GM15510 (cell line): ENCODE data around the gene CHST8.

Experiments used
- POLR2A ChIP-seq: IDR thresholded peaks from 3 replicates; pipeline ENCODE4 v1.6.1; 2011; ENCODE audit warnings: borderline replicate concordance; ENCODE audit not compliant: insufficient read length; ENCODE audit errors: extremely low read depth

Gene CHST8

DNA sequence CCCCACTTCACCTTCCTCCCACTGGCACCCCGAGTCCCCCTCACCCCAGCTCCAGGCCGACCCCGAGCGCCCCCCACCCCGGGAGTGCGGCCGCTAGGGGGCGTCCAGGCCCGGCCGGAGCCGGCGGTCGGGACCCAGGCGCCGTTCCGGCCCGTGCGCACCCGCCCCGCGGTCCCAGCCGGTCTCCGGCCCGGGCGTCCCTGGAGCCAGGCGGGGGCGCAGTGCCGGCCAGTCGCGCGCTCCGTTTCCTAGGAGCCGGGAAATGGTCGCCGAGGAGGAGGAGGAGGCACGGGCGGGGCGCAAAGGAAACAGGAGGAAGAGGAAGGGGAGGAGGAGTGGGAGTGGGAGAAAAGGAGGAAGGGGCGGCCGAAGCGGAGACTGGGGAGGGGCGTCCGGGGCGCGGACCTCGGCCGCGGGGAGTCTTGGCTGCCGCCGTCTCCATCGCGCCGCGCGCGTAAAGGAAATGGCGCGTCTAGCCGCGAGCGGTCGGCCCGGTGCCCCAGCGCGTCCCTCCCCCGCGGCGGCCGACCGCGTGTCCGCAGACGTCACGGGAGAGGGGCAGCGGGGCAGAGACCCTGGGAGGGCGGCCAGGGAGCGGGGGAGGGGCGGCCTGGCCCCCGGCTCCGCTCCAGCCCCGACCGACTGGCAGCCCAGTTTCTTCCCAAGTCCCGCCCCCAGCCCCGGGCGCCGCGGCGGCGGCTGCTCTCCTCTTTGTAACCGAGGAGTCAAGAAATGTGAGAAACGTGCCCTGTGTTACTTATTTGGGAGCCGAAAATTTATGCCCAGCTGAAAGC is 173.8 kb downstream of the CHST8 start:
- no peak for TF ChIP-seq POLR2A

DNA sequence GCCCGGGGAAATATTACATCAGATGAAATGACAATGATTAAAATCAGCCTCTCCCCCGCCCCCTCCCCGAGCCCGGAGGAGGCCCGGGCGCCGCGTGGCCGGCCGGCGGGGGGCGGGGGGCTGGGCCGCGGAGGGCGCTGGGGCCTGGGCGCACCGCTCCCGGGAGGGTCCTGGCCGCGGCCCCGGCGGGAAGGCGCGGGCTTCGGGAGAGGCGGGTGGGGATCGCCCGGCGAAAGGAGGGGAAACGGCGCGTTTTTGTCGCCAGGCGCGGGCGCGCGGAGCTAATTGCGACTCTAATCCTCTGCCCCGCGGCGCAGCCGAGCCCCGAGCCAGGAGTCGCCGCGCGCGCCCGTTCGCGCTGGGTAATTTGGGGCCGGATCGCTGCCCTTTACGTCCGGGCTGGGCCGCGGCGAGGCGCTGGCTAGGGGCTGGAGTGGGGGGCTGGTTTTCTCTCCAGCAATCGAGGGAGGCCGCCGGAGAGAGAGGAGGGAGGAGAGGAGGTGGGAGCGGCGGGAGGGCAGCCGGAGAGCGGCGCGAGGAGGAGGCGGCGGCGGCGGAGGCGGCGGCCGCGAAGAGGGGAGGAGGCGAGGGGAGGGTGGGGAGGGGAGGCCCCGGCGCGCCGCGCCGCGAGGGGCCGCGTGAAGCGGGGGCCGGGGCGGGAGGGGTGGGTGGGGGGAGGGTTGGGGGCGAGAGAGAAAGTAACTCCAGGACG is 174.6 kb downstream of the CHST8 start, which contains the start of gene KCTD15:
Gene KCTD15 (plus strand): TSS at position 707 of the 712 bp plus-strand sequence. CDS start 3,585 bp downstream, outside the sequence.
- no peak for TF ChIP-seq POLR2A

DNA sequence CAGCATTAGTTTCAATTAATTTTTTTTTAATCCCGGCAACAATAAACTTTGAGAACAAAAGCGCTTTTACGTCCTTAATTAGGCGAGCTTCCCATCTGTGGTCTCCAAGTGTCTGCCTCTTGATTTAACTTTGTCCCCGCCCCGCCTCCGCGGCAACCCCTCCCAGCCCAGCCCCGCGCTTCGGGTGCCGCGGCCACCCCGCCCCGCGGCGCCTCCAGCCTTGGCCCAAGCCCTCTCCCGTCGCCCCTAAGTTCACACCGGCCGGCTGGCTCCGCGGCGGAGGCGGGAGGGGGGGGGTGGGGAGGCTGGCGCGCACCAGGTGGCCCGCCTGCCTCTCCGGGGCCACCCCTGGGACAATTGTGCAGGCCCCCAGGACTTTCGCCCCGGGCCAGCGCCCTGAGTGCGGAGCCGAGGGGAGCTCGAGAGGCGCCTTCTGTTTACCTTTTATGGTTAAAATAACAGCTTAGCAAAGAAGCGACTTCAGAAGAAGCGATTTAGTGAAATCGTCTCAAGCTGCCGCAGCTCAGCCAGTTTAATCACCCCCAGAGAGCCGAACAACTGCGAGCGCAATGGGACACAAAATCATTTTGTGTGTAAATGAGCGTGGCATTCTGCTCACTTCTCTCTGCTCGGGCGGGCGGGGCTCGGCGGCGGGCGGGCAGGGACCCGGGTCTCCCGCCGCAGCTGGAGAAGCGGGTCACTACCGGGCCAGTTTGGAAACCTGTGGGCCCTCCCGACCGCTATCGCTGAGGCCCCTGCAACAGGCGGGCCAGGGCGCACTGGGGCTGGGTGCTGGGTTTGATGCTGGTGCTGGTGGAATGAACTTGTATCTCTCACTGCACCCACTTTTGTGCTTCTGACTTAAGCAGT is 176.3 kb downstream of the CHST8 start:
- TF ChIP-seq POLR2A, result no peak

DNA sequence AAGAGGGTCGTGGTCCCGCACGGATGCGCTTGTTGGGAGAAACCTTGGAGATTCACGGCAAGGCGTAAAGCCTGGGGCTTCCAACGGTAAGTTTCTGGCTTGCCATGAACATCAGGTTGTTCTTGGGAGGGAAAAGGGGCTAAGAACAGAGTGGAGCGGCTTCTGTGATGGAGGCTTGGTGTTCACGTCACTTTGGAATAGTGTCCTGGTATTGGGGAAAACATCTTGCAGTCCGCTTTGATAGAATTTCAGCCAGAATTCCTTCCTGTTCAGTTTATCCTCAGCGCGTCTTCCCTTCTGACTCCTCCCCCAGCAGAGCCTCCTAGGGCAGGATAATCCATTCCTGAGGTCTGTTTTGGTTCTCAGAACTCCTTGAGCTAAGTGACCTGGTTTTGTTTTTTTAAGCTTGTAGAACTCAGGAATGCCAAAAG is 176.9 kb downstream of the CHST8 start:
- no peak for TF ChIP-seq POLR2A

DNA sequence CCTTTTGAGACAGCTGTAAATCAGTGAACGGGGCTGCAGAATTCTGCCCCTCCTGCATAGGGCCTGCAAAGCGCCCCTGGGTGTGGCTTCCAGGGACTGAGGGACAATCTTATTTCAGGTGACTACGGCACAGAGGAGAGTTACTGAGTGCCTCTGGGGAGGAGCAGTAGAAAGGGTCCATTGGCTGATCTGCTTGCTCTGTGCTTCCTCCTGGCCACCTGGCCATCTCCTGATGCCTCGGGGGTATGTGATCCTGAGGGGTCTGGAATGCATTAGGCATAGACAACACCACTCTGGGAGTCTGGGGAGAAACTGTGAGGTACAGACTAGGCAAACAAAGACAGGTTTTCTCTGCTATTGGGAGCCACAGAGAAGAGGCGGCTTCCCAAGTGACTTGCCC is 177.7 kb downstream of the CHST8 start:
- no peak for TF ChIP-seq POLR2A

DNA sequence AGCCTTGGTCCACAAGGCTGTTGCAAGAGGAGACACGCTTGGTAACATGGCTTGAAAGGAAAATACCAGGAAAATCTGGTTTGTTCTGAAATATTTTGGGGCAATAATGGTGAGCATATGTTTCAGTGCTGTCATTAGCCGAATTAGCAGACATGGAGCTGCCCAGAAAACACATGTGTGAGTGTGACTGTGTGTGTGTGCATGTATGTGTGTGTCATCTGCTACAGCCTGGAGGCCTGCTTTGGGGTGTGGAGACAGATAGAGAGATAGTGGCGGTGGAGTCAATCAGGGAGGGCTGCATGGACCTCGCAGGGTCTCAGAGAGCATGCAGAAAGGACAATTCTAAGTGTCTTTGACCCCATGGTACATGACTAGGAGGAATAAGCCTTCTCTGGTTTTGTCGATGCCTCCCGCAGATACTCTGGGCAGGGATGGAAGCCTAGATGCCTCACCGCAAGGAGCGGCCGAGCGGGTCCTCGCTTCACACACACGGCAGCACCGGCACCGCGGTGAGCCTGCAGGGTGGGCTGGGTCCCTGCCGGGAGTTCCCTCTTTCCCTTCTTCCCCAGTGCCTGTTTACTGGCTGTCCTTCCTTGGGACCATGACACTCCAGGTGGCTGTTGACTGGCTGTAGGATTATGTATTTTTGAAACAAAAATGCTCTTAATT is 178.4 kb downstream of the CHST8 start:
- no peak for TF ChIP-seq POLR2A

DNA sequence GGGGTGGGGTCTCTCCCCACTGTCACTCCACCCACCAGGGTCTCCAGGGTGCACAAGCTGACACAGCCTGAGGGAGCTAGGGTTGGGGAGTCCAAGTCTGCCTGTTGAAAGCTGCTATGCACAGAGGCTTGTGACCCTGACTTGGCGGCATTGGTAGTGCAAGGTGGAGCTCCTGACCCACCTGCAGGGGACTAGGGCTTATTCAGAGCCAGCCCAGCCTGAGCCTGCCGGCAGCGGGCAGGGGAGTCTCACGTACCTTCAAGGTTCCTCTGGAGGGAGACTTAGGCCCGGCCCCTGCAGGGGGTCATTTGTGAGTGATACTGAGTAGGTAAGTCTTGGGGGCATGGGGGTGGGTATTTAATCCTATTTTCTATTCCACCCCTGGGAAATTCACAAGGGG is 179.7 kb downstream of the CHST8 start:
- TF ChIP-seq POLR2A, result no peak

DNA sequence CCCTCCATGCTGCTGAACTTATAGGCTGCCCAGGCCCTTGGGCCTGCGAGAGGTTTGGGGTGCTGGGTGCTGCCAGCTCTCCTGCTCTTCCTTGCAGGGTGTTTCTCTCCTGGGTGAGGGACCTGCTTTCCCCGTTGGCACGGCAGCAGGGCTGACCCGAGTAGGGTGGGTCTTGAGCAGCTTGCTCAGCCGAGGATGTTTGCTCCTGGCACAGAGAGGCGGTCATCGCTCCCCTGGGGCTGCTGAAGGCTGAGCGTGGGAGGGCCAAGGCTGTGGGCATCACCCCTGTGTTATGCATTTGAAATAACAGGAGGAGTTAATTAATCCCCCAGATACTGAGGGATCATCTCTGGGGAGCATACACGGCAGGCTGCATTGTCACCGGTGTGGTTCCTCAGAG is 180.2 kb downstream of the CHST8 start:
- TF ChIP-seq POLR2A, result no peak

DNA sequence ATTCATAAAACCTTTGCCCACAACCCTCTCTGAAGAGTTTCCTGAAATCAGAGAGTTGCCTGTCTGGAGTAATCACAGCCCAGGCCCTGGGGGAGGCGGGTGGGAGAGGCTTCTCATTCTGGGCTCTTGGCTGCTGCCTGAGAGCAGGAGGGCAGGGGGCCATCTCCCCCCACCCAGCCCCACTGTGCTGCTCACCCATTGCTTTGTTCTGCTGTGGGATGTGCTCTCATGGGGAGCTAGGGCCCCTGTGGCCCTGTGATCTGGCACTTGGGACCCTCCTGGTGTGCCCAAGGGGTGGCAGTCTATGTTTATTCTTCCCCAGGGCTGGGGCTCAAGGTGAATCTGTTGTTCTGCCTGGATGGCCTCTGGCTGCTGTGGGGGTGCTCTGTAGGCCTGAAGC is 181.0 kb downstream of the CHST8 start:
- TF ChIP-seq POLR2A, result no peak

DNA sequence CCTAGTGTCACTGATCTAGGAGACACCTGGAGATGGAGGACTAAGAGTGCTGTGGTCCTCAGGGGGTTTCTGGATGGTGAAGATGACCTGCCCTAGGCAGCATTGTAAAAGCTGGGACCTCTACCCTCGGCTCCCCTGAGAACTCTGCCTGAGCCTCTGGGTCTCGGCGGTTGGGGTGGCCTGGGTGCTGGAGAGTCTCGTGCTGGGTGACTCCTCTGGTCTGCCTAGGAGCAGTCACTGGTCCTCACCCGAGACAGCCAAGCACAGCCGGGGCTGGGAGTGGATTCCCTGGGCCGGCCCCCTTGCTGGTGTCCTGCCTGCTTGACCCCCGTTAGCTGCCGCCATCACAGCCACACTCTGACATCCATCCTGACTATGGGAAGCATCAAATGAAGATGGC is 181.6 kb downstream of the CHST8 start:
- no peak for TF ChIP-seq POLR2A

DNA sequence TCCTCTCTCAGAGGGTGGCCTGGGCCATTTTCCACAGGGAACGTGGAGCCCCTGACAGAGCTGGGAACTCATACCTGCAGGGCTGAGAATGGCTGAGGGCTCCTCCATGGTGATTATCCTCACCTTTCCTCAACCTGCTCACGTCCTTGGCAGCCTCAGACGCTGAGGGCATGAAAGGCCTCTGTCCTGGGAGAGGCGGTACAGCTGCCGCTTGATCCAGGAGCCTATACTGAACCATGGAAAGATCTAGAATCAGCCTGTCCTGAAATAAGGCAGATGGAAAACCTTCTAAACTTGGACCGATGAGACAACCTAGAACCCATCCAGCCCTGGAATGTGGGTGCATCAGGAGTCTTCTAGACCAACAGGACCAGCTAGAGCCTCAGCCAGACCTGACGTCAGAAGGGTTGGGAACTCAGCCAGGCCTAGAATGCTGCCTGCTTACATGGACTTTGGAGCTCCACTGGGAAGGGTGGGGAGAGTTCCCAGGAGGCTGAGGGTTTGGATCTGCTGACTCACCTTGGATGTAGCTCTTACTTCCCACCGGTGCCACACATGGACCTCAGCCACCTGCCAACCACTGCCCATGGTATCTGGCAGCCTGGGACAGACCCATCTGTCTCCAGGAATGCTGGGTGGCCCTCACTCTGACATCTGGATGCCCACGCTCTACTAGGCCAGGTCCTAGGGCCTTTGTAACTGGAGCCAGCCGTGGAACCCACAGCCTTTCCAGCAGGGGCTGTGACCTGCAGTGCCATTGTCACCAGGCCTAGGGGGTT is 182.5 kb downstream of the CHST8 start:
- TF ChIP-seq POLR2A, result no peak

DNA sequence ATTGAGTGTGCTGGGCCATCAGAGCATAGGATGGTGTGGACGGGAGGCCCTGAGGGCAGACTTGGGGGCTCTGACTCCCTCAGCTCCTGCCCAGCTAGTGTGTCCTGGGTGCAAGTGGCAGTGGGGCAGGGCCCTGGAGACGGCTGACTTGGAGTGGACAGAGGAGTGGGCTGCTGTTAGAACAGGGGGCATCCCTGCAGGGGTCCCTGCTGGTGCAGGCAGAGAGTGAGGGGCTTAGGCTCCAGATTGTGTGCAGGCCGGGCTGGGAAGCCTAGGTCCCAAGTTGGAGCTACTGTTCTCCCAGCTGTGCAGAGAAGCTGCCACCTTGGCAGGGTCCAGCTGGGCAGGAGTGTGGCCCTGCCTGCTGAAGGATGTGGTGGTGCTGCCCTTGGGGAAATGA is 183.6 kb downstream of the CHST8 start:
- TF ChIP-seq POLR2A, result no peak

DNA sequence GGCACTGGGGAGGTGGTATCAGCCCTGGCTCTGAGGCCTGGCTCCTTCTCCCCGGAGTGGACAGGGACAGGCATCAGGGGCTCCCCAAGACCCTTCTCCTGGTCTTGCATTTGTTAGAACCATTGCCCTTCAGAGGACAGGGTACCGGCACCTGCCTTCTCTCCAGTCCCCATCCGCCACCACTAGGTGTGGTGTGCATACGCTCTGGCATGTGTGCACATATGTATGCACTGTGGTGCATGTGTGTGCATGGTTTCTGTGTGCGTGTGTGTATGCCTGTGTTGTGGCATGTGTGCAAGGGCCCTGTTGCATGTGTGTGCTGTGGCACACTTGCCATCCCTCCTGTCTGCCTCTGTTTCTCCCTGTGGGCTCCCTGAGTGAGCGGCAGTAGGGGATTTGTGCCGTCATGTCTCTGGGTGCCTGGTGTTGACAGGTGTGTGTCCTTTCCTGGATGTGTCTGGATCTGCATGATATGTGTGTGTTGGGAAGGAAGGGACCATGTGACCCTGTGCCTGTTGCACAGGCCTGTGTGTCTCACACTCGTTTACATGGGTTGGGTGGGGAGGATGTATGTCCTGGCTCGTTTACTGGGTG is 184.2 kb downstream of the CHST8 start:
- TF ChIP-seq POLR2A, result no peak

DNA sequence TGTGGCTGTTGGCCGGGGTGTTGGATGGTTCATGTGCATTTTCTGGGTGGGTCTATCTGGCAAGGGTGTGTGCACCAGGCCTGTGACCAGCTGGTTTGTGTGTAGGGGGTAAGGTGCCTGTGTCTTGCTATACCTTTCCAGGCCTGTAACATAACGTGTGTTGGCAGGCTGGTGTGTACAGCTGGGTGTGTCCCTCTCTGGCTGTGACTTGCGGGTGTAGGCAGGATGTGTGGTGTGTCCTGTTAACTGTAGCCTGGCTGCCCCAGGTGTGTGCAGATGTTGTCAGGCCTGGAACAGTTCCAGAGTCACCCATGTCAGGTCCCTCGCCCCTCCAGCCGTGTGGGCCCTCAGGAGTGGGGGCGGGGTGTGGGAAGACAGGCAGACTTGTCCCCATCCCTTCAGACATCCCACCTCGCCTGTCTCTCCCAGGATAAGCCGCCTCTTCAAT is 184.7 kb downstream of the CHST8 start:
- TF ChIP-seq POLR2A, result no peak

DNA sequence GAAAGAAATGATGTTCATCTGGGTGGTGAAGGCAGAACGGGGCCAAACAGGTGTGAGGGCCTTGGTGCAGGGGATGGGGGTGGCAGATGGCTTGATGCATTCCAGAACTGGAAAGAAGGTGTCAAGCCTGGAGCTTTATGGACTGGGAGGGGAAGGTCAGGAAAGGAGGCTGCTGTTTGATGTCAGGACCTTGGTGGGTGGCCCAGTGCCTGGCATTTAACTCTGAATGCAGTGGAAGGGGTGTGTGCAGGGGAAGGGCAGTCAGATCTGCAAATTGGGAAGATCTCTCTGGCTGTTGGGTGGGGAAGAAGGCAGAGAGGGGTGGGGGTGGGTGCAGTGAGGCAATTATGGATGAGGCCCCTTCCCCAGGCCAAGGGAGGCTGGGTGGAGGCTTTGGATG is 186.6 kb downstream of the CHST8 start:
- no peak for TF ChIP-seq POLR2A
